ENCODE measurements around the gene SLC34A3.

GRCh38 chr9:137272241-137273094 is 41.8 kb downstream of the SLC34A3 start:
- no peak for TF ChIP-seq EZH2phosphoT487 (IDR thresholded peaks at IDR 0.05)
- no peak for TF ChIP-seq CTCF (IDR thresholded peaks at IDR 0.05)
- TF ChIP-seq EZH2 (IDR thresholded peaks at IDR 0.05): no peak

Data from neural progenitor cell (in vitro differentiated cells).